GM23338 (cell line): Measurements from ENCODE around the gene CLASP2. TPM values are rescaled to one million over a fixed set of nuclear protein-coding genes. Genes with fewer than 3 reads are reported as not detected.

ENCODE experiments used
- ATAC-seq: fragments of 200-7000 bp; cut with Tn5 transposase; 3 replicates; pipeline ENCODE4 v1.9.1; 2020
- DNase-seq: peaks from one replicate; pipeline ENCODE4 v3.0.0-alpha.2; 2015; ENCODE audit warnings: low spot score
- H2AFZ ChIP-seq: fragments of 200-600 bp; sonication (generic); 2 replicates; pipeline ENCODE4 v1.8.0; 2016; ENCODE audit warnings: antibody characterized with exemption, mild to moderate bottlenecking, moderate library complexity
- H3F3A ChIP-seq: fragments of 200-600 bp; sonication (generic); replicated peaks from 2 replicates; pipeline ENCODE4 v1.8.0; 2017; ENCODE audit warnings: antibody characterized with exemption, mixed run types, low read depth
- H3K27ac ChIP-seq: fragments of 200-600 bp; sonication (generic); 2 replicates; pipeline ENCODE4 v1.6.1; 2016; ENCODE audit warnings: low read depth
- H3K27me3 ChIP-seq: fragments of 200-600 bp; sonication (generic); 2 replicates; pipeline ENCODE4 v1.8.0; 2016; ENCODE audit warnings: mild to moderate bottlenecking, mixed run types, moderate library complexity; ENCODE audit not compliant: insufficient read depth
- H3K36me3 ChIP-seq: fragments of 200-600 bp; sonication (generic); 2 replicates; pipeline ENCODE4 v1.8.0; 2016; ENCODE audit warnings: mild to moderate bottlenecking; ENCODE audit not compliant: insufficient read depth
- H3K4me1 ChIP-seq: fragments of 200-600 bp; sonication (generic); 2 replicates; pipeline ENCODE4 v1.8.0; 2016; ENCODE audit warnings: mild to moderate bottlenecking, moderate library complexity; ENCODE audit not compliant: insufficient read depth
- H3K4me2 ChIP-seq: fragments of 200-600 bp; sonication (generic); 2 replicates; pipeline ENCODE4 v1.7.1; 2017; ENCODE audit warnings: mixed run types
- H3K4me3 ChIP-seq: fragments of 200-600 bp; sonication (generic); 2 replicates; pipeline ENCODE4 v1.6.1; 2016; ENCODE audit warnings: mixed run types
- H3K79me2 ChIP-seq: fragments of 200-600 bp; sonication (generic); replicated peaks from 2 replicates; pipeline ENCODE4 v1.8.0; 2017; ENCODE audit warnings: mild to moderate bottlenecking; ENCODE audit not compliant: insufficient read depth
- H3K9me2 ChIP-seq: fragments of 200-600 bp; sonication (generic); 2 replicates; pipeline ENCODE4 v1.8.0; 2017; ENCODE audit not compliant: insufficient read depth
- H4K20me1 ChIP-seq: fragments of 200-600 bp; sonication (generic); replicated peaks from 2 replicates; pipeline ENCODE4 v1.8.0; 2017; ENCODE audit warnings: mild to moderate bottlenecking; ENCODE audit not compliant: insufficient read depth
- H3K27ac Mint-ChIP-seq: 2 replicates; pipeline ENCODE4 v1.8.0; 2020; ENCODE audit warnings: inconsistent platforms, mild to moderate bottlenecking, moderate library complexity, mixed read lengths
- H3K27me3 Mint-ChIP-seq: 3 replicates; pipeline ENCODE4 v1.8.0; 2022; ENCODE audit warnings: low read depth, mild to moderate bottlenecking, moderate library complexity, mixed read lengths, inconsistent platforms; ENCODE audit not compliant: insufficient read depth, poor library complexity
- H3K36me3 Mint-ChIP-seq: 3 replicates; pipeline ENCODE4 v1.8.0; 2021; ENCODE audit warnings: low read depth, mild to moderate bottlenecking, inconsistent platforms, moderate library complexity, mixed read lengths
- H3K4me1 Mint-ChIP-seq: 3 replicates; pipeline ENCODE4 v1.8.0; 2020; ENCODE audit warnings: mild to moderate bottlenecking, inconsistent platforms, mixed read lengths
- H3K4me3 Mint-ChIP-seq: 3 replicates; pipeline ENCODE4 v1.8.0; 2021; ENCODE audit warnings: moderate library complexity, mild to moderate bottlenecking, inconsistent platforms, mixed read lengths
- H3K9me3 Mint-ChIP-seq: 3 replicates; pipeline ENCODE4 v1.8.0; 2020; ENCODE audit warnings: moderate library complexity, mild to moderate bottlenecking, inconsistent platforms, mixed read lengths
- CREB1 ChIP-seq: fragments of 250-450 bp; sonication (Bioruptor Pico); IDR thresholded peaks from 2 replicates; pipeline ENCODE4 v1.5.0; 2020; ENCODE audit warnings: low read depth, mild to moderate bottlenecking, moderate library complexity
- ETS1 ChIP-seq: IDR thresholded peaks from 2 replicates; pipeline ENCODE4 v1.6.1; 2016; ENCODE audit warnings: antibody characterized with exemption
- EZH2 ChIP-seq: fragments of 200-600 bp; sonication (generic); IDR thresholded peaks from one replicate; pipeline ENCODE4 v1.8.0; 2017; ENCODE audit warnings: antibody characterized with exemption, mild to moderate bottlenecking, low read depth; ENCODE audit not compliant: unreplicated experiment
- EZH2phosphoT487 ChIP-seq: fragments of 200-600 bp; sonication (generic); IDR thresholded peaks from one replicate; pipeline ENCODE4 v1.8.1; 2018; ENCODE audit warnings: antibody characterized with exemption; ENCODE audit not compliant: unreplicated experiment
- JUNB ChIP-seq: IDR thresholded peaks from one replicate; pipeline ENCODE4 v1.6.1; 2016; ENCODE audit warnings: antibody characterized with exemption; ENCODE audit not compliant: unreplicated experiment
- NANOG ChIP-seq: IDR thresholded peaks from 2 replicates; pipeline ENCODE4 v1.6.1; 2016; ENCODE audit warnings: antibody characterized with exemption, borderline replicate concordance
- POLR2AphosphoS5 ChIP-seq: IDR thresholded peaks from 2 replicates; pipeline ENCODE4 v1.6.1; 2016; ENCODE audit warnings: antibody characterized with exemption, low read depth
- REST ChIP-seq: IDR thresholded peaks from one replicate; pipeline ENCODE4 v1.6.1; 2018; ENCODE audit warnings: antibody characterized with exemption; ENCODE audit not compliant: unreplicated experiment
- STAT1 ChIP-seq: IDR thresholded peaks from one replicate; pipeline ENCODE4 v1.6.1; 2016; ENCODE audit warnings: antibody characterized with exemption; ENCODE audit not compliant: unreplicated experiment
- ZNF114 ChIP-seq: fragments of 250-450 bp; sonication (Bioruptor Pico); IDR thresholded peaks from 2 replicates; pipeline ENCODE4 v1.5.0; 2020; ENCODE audit warnings: mild to moderate bottlenecking, moderate library complexity
- ZNF331 ChIP-seq: fragments of 250-450 bp; sonication (Bioruptor Pico); IDR thresholded peaks from 2 replicates; pipeline ENCODE4 v1.5.0; 2020; ENCODE audit warnings: low read depth, mild to moderate bottlenecking, moderate library complexity
- ZNF462 ChIP-seq: fragments of 250-450 bp; sonication (Bioruptor Pico); IDR thresholded peaks from 2 replicates; pipeline ENCODE4 v1.5.0; 2020; ENCODE audit warnings: mild to moderate bottlenecking, moderate library complexity
- polyA plus RNA-seq: library from polyadenylated mRNA; unstranded; fragments of >200 nt; fragmentation: Nextera tagmentation; extraction: Ambion mirVana; gene quantifications from 2 replicates; pipeline ENCODE4 v1.2.1, GENCODE V29; 2016
- total RNA-seq: library from RNA; depleted of rRNA; stranded (reverse); fragments of >200 nt; shearing (Covaris generic); gene quantifications from 2 replicates; pipeline ENCODE4 v1.2.3, GENCODE V29; 2014
- TF ChIP-seq, protein P1 (sequence below), 2 experiments: fragments of 200-600 bp in 1 of 2; sonication (generic) in 1 of 2; conservative IDR thresholded peaks; 2 replicates each; pipeline versions ENCODE4 v1.5.1 to v1.6.1; 2016 to 2017; ENCODE audit warnings: antibody characterized with exemption in 2 of 2, low read depth in 2 of 2, mild to moderate bottlenecking in 2 of 2, moderate library complexity in 1 of 2

CLASP2 gene
- total and polyA plus RNA-seq, 2 experiments from 2014 or later = 12.8 to 74.6 TPM

GRCh38 chr3:33716227-33716626 is 1.8 kb downstream of the CLASP2 start:
- Histone ChIP-seq H4K20me1 (peaks cover 23% of the 10 kb centered on the region), H2AFZ (no peak overlapping the region), H3K9me2 (no peaks in the 10 kb centered on the region), H3F3A (no peaks in the 10 kb centered on the region), H3K79me2 (peaks cover 63% of the 10 kb centered on the region), H3K4me2 (peak overlapping the region; percentile 93), H3K27ac (no peak overlapping the region), H3K4me1 (peaks cover 8% of the 10 kb centered on the region; the same call in 1 of the 2 replicates), H3K36me3 (peaks cover 4% of the 10 kb centered on the region), H3K27me3 (no peaks in the 10 kb centered on the region), H3K4me3 (peak overlapping the region; percentile 80)
- Mint-ChIP-seq H3K36me3 (peaks cover 10% of the 10 kb centered on the region; the same call in 2 of the 3 replicates), H3K4me1 (peaks cover 3% of the 10 kb centered on the region), H3K9me3 (no peaks in the 10 kb centered on the region), H3K27me3 (peaks cover 5% of the 10 kb centered on the region), H3K27ac (no peak overlapping the region), H3K4me3 (no peak overlapping the region)
- TF ChIP-seq POLR2AphosphoS5 (no peak), EZH2 (no peak), NANOG (no peak), STAT1 (no peak), JUNB (no peak), EZH2phosphoT487 (no peak), ZNF331 (CRISPR knock-in tag) (no peak), ZNF114 (CRISPR knock-in tag) (no peak), CREB1 (CRISPR knock-in tag) (no peak), ETS1 (no peak), ZNF462 (CRISPR knock-in tag) (no peak), REST (no peak)
- TF ChIP-seq, protein P1, sequence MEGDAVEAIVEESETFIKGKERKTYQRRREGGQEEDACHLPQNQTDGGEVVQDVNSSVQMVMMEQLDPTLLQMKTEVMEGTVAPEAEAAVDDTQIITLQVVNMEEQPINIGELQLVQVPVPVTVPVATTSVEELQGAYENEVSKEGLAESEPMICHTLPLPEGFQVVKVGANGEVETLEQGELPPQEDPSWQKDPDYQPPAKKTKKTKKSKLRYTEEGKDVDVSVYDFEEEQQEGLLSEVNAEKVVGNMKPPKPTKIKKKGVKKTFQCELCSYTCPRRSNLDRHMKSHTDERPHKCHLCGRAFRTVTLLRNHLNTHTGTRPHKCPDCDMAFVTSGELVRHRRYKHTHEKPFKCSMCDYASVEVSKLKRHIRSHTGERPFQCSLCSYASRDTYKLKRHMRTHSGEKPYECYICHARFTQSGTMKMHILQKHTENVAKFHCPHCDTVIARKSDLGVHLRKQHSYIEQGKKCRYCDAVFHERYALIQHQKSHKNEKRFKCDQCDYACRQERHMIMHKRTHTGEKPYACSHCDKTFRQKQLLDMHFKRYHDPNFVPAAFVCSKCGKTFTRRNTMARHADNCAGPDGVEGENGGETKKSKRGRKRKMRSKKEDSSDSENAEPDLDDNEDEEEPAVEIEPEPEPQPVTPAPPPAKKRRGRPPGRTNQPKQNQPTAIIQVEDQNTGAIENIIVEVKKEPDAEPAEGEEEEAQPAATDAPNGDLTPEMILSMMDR (conservative IDR thresholded peaks at IDR 0.05; ENCODE audit: low read depth in 2 of 2) = no peak
- ATAC-seq (no peak), DNase-seq (no peak)
